NOMO-1 treated with DMSO at 0.1 percent for 48 hours (cell line): ENCODE results near the gene SPATA33.
A peak's percentile ranks its signal among the peaks of the same experiment; 100 is the strongest.
"Not testable (repeated sequence)": the region's sequence is repeated elsewhere in the genome, so short reads cannot be mapped to it uniquely, and the experiment has no call there.

Experiments
- DNase-seq: peaks from one replicate; lab custom pipeline; 2025; ENCODE audit not compliant: unreplicated experiment; lab: John Stamatoyannopoulos, UW

The SPATA33 gene

DNA sequence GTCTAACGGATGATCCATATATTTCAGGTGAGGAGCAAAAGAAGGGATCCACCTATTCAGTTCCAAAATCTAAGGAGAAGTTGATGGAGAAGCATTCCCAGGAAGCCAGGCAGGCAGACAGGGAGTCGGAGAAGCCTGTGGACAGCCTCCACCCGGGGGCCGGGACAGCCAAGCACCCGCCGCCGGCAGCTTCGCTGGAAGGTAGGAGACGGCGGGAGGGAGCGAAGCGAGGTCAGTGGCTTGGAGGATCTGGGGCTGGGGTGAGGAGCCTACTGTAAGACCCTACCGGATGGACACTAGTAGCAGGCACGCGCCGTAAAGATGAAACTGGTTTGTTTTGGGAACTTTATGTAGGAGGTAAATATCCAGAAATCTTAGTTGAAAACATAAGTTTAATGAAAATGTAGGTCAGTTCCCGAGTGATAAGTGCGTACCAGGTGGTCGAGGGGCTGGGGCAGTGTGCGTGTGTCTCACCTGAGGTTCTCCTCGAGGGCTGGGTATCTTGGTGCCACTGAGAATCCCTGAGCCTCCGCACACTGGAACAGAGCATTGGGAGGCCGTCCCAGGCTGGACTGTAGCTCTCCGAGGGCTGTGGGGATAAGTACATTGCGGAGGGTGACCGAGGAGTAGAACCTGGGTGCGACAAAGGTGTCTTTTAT lies 714 bp downstream of the SPATA33 start:
- DNase-seq = peak; percentile 8

DNA sequence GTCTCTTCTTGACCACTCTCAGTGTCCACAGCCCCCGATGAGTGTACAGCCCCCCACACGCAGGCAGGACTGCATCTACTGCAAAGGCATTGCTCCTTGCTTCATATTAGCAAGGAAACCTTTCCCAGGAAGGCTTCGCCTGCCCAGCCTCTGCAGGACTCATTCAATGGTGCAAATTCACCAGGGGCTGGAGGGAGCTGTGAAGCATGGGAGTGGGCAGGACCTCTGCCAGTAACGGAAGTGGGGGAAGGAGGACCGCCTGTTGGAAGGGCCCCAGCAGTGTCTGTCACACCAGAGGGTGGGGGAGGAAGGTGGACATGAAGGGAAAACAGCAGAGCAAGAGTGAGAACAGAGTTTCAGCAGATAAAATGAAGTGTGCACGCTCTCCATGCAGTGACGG lies 2.5 kb downstream of the SPATA33 start:
- DNase-seq = no peak

DNA sequence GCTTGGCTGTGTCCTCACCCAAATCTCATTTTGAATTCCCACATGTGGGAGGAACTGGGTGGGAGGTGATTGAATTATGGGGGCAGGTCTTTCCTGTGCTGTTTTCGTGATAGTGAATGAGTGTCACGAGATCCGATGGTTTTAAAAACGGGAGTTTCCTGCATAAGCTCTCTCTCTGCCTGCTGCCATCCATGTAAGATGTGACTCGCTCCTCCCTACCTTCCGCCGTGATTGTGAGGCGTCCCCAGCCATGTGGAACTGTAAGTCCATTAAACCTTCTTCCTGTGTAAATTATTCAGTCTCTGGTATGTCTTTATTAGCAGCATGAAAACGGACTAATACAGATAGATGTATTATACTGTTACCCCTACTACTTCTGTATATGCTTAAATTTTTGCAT lies 3.6 kb downstream of the SPATA33 start:
- no peak for DNase-seq

DNA sequence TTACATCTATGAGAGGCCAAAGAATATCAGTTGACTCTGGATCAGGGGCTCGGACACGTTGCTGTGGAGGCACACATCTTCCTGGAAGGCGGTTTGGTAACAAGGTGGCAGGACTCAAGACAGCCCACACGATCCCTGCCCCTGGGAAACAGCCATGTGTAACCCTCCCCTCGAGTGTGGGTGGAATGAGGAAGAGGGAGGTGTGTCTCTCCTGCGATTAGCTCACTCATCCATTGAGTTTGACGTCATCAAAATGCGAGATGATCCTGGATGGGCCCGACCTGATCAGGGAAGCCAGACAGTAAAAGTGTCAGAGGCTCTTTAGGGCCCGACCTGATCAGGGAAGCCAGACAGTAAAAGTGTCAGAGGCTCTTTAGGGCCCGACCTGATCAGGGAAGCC lies 6.6 kb downstream of the SPATA33 start:
- not testable (repeated sequence) for DNase-seq

DNA sequence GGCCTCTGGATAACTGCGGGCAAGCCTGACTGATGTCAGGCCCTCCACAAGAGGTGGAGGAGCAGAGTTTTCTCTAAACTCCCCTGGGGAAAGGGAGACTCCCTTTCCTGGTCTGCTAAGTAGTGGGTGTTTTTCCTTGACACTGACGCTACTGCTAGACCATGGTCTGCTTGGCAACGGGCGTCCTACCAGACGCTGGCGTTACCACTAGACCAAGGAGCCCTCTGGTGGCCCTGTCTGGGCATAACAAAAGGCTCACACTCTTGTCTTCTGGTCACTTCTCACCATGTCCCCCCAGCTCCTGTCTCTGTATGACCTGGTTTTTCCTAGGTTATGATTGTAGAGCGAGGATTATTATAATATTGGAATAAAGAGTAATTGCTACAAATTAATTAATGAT lies 9.4 kb downstream of the SPATA33 start:
- DNase-seq = peak; percentile 9

DNA sequence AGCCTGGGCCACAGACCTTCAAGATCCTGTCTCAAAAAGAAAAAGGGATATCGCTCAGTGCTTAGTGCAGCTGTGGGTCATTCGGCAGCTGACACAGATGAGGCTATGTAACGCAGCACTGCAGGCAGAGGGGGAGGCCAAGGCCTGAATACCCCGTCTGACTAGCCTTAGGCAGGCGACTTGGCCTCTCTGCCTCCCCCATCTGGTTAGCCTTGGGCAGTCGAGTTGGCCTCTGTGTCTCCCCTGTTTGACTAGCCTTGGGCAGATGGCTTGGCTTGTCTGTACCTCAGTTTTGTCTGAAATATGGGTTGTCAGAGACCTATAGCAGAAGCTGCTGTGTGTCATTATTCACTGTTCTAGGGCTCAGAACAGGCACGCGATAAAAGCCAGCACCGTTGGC lies 10.0 kb downstream of the SPATA33 start:
- no peak for DNase-seq

DNA sequence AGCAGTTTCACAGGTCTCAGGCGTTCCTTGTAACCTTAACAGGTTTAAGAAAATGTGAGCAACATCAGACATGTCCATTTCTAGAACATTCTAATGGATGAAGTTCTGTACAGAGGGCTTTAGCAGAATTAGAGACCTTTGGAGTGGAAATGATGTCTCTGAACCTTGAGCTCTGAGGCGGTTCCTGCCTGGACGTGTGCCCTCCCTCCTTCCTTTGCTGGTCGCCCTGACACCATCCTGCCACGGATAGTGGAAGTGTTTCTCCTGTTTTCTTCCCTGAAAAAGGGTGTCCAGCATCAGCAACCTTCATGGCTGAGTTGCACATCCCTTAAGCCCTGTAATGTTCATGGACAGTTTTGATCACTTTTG lies 11.1 kb downstream of the SPATA33 start:
- DNase-seq = no peak

DNA sequence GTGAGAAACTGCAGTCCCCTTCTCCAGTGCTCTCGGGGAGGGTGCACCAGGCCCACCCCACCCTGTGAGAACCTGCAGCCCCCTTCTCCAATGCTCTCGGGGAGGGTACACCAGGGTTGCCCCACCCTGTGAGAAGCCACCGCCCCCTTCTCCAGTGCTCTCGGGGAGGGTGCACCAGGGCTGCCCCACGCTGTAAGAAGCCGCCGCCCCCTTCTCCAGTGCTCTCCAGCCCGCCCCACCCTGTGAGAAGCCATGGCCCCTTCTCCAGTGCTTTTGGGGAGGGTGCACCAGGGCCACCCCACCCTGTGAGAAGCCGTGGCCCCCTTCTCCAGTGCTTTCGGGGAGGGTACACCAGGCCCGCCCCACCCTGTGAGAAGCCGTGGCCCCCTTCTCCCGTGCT lies 12.1 kb downstream of the SPATA33 start:
- DNase-seq = no peak

DNA sequence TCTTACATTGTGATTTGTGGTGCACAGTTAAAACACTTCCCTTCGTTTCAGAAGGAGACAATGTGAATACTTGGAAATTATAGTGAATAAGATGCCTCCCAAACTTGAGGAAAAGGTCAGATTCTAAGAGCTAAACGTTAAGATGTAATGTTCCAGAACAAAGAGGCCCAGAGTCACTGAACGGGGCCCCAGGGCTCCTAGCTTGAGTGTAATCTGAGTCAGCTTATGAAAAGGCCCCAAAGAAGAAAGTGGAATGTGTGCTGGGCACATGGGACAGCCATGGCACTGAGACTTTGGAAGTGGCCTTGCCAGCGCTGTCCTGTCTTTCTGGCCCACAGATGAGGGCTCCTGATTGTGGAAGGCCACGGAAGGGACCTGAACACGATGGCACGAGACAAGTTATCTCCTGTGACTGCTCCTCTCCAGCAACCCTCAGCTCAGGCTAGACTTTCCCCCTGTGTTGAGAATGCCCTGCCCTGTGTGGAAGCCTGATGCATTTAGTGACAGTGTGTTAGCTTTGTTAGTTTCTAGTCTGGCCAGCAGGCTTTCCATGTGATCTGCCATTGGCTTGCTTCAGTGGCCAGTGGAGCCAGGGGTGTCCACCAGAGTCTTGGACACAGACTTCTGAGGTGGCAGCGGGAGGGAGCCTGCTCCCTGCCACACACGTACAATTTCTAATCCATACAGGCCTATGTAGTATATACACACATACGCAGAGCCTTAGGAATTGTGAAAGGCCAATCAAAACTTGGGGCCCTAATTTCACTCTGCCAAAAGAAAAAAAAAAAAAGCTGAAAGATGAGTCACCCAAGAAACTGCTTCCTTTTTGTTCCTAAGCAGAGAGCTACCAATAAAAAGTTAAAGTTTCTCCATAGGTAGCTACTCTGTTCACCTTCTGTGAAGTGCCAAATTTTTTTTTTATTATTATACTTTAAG lies 13.1 kb downstream of the SPATA33 start:
- DNase-seq = peak; percentile 79

DNA sequence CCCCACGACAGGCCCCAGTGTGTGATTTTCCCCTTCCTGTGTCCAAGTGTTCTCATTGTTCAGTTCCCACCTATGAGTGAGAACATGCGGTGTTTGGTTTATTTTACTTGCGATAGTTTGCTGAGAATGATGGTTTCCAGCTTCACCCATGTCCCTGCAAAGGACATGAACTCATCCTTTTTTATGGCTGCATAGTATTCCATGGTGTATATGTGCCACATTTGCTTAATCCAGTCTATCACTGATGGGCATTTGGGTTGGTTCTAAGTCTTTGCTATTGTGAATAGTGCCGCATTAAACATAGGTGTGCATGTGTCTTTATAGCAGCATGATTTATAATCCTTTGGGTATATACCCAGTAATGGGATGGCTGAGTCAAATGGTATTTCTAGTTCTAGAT lies 13.9 kb downstream of the SPATA33 start:
- not testable (repeated sequence) for DNase-seq

DNA sequence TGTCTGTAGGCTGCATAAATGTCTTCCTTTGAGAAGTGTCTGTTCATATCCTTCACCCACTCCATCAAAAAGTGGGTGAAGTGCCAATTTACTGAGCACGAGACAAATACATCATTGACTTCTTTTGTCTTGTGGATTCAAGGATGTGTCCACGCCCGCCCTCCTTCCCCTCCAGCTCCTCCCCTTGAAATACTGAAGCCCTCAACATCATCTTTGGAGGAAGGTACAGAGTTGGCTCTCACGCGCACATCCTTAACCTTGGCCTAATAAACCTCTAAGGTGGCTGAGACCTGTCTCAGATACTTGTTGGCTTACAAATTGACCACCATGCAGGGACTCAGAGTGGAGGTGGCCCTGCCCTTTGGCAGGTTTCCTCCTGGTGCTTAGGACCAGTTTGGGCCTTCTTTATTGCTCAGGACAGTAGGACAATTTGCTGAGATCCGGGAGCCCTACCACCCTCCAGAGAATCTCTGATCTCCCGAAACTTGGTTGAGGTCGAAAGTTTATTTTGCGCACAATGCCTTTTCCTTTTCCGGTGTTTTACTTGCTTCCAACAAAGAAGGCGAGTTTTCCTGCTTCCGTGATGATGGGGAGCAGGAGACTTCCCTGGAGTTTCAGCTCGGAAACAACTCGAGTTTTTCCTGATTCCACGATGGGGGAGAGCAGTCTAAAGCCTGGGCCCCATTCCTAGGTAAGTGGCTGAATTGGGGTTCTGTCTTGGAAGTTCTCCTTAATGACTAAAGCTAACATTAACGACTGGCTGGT lies 14.7 kb downstream of the SPATA33 start:
- no peak for DNase-seq

DNA sequence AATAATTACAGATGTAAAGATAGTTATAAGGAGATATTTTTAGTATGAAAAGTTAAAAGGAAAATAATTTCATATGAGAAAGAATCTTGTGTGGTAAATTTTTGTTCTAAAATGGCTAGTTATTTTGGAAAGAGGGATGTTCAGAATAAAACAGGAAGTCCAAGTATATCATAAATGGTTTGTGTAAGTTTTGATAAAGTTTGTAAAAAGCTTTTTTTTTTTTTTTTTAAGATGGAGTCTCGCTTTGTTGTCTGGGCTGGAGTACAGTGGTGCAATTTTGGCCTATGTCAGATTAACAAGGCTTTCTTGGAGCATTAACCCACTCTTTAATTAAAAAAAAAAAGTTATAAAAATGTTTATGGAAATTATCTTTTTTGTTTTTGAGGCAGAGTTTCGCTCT lies 20.6 kb downstream of the SPATA33 start:
- DNase-seq = no peak

DNA sequence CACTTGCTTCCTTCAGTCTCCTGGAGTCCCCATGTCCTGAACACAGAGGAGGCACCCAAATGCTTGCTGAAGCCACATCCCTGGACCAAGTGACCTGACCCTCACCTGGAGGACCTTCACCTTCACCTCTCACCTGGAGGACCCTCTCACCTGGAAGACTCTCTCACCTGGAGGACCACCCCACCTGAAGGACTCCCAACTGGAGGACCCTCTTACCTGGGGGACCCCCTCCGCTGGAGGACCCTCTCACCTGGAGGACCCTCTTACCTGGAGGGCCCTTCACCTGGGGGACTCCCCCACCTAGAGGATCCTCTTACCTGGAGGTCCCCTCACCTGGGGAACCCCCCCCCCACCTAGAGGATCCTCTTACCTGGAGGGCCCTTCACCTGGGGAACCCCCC lies 28.3 kb downstream of the SPATA33 start:
- DNase-seq = no peak

DNA sequence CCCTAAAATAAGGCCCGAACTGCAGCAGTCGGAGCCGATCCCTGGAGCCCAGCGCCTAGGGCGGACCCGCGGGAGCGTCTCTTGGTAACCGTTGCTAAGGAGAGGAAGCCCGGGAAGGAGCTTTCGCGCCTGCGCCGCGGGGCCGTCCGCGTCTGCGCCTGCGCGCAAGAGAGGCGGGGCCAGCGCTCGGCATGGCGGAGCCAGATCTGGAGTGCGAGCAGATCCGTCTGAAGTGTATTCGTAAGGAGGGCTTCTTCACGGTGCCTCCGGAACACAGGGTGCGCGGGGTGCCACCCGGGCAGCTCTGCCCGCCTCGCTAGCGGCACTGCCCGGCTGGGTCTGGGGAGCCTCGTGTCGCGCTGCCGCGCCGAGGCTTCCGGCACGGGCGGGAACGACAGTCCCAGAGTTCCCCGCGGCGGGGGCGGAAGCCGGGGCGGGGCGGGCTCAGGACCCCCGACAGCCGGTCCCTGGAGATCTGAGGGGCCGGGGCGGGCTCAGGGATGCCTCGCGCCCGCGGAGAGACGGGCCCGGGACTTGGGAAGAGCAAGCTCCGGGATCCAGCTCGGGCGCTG lies 29.0 kb downstream of the SPATA33 start, which contains the start of gene CDK10:
Gene CDK10 (plus strand): TSS at position 170 of the 572 bp plus-strand sequence. CDS start 22 bp downstream, at position 192.
- peak; percentile 84 for DNase-seq

DNA sequence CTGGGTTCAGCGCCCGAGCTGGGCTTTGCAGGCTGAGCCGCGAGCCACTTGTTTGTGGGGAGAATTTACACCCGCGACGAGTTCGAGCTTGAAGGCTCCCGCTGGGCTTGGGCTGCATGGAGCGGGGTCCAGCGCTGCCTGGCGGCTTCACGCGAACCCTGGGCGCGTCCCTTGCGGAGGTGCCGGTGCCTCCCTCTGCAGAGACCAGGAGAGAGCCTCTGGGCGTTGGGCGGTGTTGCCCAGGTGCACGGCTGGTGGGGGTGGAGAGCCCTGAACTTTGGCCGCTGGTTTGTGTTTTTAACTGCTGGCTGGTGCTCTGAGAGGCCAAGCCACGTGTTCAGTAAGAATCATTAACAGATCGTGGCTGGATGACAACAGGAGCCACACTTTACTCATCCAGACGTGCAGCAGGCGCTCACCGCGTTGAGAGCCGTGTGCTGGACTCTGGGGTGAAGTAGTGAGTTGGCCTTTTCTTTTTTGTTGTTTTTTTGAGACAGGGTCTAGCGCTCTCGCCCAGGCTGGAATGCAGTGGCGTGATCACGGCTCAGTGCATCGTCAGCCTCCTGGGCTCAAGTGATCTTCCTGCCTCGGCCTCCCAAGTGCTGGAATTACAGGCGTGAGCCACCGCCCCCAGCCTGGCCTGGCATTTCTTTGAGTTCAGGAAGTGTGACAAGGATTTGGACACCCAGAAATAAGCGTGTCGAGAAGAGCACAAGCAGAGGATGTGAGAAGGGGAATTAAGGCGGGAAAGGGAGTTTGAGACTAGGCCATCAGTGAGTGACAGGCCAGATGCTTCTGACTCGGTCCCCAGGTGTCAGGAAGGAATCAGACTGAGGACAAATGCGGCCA lies 29.7 kb downstream of the SPATA33 start:
- DNase-seq = no peak

DNA sequence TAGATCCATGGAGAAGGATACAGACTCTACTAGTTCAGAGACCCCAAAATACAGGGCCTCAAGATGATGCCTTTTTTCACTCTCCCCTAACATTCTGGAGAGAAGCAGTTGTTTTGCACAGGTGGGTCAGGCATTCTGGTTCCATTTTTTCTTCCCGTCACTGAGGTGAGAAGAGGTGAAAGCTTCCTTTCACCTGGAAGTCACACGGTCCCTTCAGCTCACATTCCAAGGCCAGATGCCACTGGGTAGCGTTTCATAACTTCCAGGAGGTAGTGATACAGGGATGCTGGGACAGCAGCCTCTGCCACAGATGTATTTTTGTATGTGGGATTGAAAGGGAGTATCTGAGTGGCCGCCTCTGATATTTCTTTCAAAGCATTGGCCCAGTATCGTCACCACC lies 30.8 kb downstream of the SPATA33 start:
- no peak for DNase-seq

DNA sequence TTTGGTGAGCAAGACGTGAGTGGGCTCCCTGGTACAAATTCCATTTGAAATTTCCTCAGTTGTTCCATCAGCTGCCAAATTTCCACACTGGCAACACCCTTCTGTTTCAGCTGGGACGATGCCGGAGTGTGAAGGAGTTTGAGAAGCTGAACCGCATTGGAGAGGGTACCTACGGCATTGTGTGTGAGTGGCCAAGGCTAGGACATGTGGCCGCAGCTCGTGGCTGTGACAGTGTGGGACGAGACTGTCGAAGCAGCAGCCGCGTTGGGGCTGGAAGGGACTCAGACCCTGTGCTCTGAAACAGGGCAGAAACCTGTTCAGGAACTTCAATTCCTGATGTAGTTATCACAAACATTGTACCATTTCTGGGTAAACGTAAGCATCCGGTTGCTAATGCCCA lies 31.5 kb downstream of the SPATA33 start:
- DNase-seq = no peak

DNA sequence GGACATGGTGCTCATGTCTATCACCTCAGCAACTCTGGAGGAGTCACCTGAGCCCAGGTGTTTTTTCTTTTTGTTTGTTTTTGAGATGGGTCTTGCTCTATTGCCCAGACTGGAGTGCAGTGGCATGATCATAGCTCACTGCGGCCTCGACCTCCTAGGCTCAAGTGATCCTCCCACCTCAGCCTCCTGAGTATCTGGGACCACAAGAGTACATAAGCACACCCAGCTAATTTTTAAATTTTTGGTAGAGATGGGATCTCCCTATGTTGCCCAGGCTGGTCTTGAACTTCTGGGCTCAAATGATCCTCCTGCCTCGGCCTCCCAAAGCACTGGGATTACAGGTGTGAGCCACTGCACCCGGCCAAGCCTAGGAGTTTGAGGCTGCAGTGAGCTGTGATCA lies 32.0 kb downstream of the SPATA33 start:
- DNase-seq = not testable (repeated sequence)

DNA sequence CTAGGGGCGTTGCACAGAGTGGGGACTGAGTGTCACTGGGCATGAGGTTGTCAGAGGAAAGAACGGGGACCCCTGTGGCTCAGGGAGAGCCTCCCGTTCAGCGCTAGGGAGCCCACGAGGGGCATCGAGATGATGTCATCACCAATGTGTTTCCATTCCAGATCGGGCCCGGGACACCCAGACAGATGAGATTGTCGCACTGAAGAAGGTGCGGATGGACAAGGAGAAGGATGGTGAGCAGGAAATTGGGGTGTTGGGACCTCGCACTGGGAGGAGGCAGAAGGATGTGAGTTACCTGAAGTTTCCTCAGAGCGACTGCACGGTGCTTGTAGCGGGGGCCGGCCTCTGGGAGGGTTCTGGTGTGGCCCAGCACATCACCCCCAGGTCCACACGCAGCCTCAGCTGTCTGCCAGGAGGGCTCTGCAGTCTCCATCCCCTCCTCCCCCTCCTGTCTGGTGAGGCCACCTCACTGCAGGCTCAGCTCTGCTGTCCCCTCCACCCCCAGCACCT lies 32.8 kb downstream of the SPATA33 start:
- DNase-seq = no peak
